SK-N-MC (cell line): ENCODE measurements around the gene UBXN4.

ENCODE experiments used
- DNase-seq: peaks from one replicate; pipeline ENCODE4 v3.0.0-alpha.2; 2011; ENCODE audit warnings: low read depth, low spot score
- H3K27ac ChIP-seq: fragments of 200-600 bp; sonication (generic); 2 replicates; pipeline ENCODE4 v1.5.1; 2016; ENCODE audit warnings: mixed run types
- H3K36me3 ChIP-seq: fragments of 200-600 bp; sonication (generic); 2 replicates; pipeline ENCODE4 v1.6.1; 2017; ENCODE audit warnings: antibody characterized with exemption, low read length, mixed read lengths; ENCODE audit not compliant: insufficient read depth
- H3K4me3 ChIP-seq: fragments of 200-600 bp; sonication (generic); 2 replicates; pipeline ENCODE4 v1.5.1; 2016
- H3K9ac ChIP-seq: fragments of 200-600 bp; sonication (generic); 2 replicates; pipeline ENCODE4 v1.8.0; 2017; ENCODE audit warnings: mixed run types, mixed read lengths; ENCODE audit not compliant: insufficient read length
- H3K9me3 ChIP-seq: fragments of 200-600 bp; sonication (generic); 2 replicates; pipeline ENCODE4 v1.6.1; 2017; ENCODE audit warnings: low read depth, mild to moderate bottlenecking, antibody characterized with exemption, low read length, moderate library complexity, mixed read lengths
- EZH2 ChIP-seq: fragments of 200-600 bp; sonication (generic); IDR thresholded peaks from one replicate; pipeline ENCODE4 v1.6.1; 2017; ENCODE audit warnings: antibody characterized with exemption
- FOXP2 ChIP-seq: optimal IDR thresholded peaks from 2 replicates; pipeline ENCODE3; 2011; ENCODE audit warnings: mild to moderate bottlenecking, moderate library complexity; ENCODE audit not compliant: insufficient read depth; ENCODE audit errors: extremely low read length, control extremely low read depth
- POLR2AphosphoS5 ChIP-seq: IDR thresholded peaks from 2 replicates; pipeline ENCODE4 v1.6.1; 2012; ENCODE audit warnings: mild to moderate bottlenecking, low read depth, low read length, borderline replicate concordance

The UBXN4 gene

DNA sequence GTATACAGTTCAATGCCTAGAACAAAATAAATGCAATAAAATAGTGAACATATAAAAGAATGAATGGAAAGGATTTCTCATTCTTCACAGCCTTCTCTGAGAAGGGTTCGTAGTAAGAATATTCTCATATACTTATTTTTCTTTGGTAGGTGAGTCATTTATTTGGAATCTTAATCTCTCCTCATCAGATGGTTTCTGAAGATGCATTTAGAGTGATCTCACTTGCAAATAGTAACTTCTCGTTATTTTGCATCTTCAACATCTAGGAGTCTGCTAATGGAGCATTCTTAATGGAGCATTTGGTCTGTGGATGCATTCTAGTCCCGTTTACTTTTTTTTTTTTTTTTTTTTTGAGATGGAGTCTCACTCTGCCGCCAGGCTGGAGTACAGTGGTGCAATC is 3.9 kb downstream of the UBXN4 start:
- H3K9ac ChIP-seq = no peak overlapping the region
- TF ChIP-seq EZH2 (no peak), FOXP2 (no peak), POLR2AphosphoS5 (no peak)
- peaks cover 35% of the 10 kb centered on the region for H3K36me3 ChIP-seq
- H3K27ac ChIP-seq = no peak overlapping the region
- no peak overlapping the region for H3K4me3 ChIP-seq
- H3K9me3 ChIP-seq = no peaks in the 10 kb centered on the region
- DNase-seq = no peak

GRCh38 chr2:135755573-135755972 is 13.9 kb downstream of the UBXN4 start:
- Histone ChIP-seq H3K27ac (no peak overlapping the region), H3K9ac (no peak overlapping the region), H3K9me3 (peaks cover 18% of the 10 kb centered on the region; the same call in 1 of the 2 replicates), H3K36me3 (peaks cover 80% of the 10 kb centered on the region), H3K4me3 (no peak overlapping the region)
- no peak for TF ChIP-seq POLR2AphosphoS5
- no peak for TF ChIP-seq EZH2
- no peak for TF ChIP-seq FOXP2
- no peak for DNase-seq

- TF ChIP-seq EZH2 (no peak), FOXP2 (no peak), POLR2AphosphoS5 (no peak)
- DNase-seq = no peak
- H3K9ac ChIP-seq = no peak overlapping the region
- peaks cover 18% of the 10 kb centered on the region; the same call in 1 of the 2 replicates for H3K9me3 ChIP-seq
- peaks cover 83% of the 10 kb centered on the region for H3K36me3 ChIP-seq
- no peak overlapping the region for H3K27ac ChIP-seq
- H3K4me3 ChIP-seq = no peak overlapping the region
Observed at GRCh38 chr2:135756692-135757091, 15.0 kb downstream of the UBXN4 start.

DNA sequence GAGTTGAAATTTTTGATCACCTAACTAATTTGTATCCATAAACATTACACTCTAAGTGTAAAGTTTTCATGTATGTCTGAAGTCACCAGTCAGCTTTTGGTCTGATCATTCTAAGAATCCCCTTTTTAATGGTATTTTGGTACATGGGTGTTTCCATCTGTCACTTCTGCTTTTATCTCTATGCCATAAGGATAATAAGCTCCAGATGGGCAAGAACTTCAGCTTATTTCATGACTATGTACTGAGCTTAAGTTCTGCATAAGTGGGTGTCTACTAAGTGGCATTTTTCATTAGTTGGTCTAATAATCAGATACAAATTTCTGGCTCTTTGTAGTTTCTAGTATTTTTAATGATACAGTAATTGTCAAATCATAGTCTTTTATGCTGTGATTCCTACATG is 20.4 kb downstream of the UBXN4 start:
- Histone ChIP-seq H3K27ac (no peak overlapping the region), H3K36me3 (peaks cover 80% of the 10 kb centered on the region), H3K4me3 (no peak overlapping the region), H3K9me3 (peaks cover 3% of the 10 kb centered on the region; the same call in 1 of the 2 replicates), H3K9ac (no peak overlapping the region)
- DNase-seq = no peak
- TF ChIP-seq EZH2 (no peak), FOXP2 (no peak), POLR2AphosphoS5 (no peak)

GRCh38 chr2:135762530-135762929 is 20.9 kb downstream of the UBXN4 start:
- no peak overlapping the region for H3K4me3 ChIP-seq
- no peak overlapping the region for H3K27ac ChIP-seq
- peaks cover 79% of the 10 kb centered on the region for H3K36me3 ChIP-seq
- H3K9me3 ChIP-seq = 0 out of 2 replicates have a peak, but pooled peaks cover under 1% of the 10 kb centered on the region
- no peak overlapping the region for H3K9ac ChIP-seq
- TF ChIP-seq EZH2 (no peak), POLR2AphosphoS5 (no peak), FOXP2 (no peak)
- DNase-seq = no peak

DNA sequence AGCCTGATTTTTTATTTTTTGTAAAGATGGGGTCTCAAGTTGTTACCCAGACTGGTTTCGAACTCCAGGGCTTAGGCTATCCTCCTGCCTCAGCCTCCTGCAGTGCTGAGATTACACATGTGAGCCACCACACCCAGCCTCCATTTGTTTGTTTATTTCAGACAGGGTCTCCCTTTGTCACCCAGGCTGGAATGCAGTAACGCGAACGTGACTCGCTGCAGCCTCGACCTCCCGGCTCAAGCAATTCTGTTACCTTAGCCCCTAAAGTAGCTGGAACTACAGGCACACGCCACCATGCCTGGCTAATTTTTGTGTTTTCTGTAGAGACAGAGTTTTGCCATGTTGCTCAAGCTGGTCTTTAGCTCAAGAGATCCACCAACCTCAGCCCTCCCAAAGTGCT is 27.2 kb downstream of the UBXN4 start:
- Histone ChIP-seq H3K9me3 (no peaks in the 10 kb centered on the region), H3K27ac (no peak overlapping the region), H3K4me3 (no peak overlapping the region), H3K36me3 (peaks cover 87% of the 10 kb centered on the region), H3K9ac (no peak overlapping the region)
- TF ChIP-seq POLR2AphosphoS5 (no peak), FOXP2 (no peak), EZH2 (no peak)
- DNase-seq = no peak

- Histone ChIP-seq H3K4me3 (no peak overlapping the region), H3K36me3 (peaks cover 89% of the 10 kb centered on the region), H3K9me3 (no peaks in the 10 kb centered on the region), H3K9ac (no peak overlapping the region), H3K27ac (no peak overlapping the region)
- TF ChIP-seq FOXP2 (no peak), EZH2 (no peak), POLR2AphosphoS5 (no peak)
- no peak for DNase-seq
Observed at GRCh38 chr2:135773319-135773718, 31.7 kb downstream of the UBXN4 start.

DNA sequence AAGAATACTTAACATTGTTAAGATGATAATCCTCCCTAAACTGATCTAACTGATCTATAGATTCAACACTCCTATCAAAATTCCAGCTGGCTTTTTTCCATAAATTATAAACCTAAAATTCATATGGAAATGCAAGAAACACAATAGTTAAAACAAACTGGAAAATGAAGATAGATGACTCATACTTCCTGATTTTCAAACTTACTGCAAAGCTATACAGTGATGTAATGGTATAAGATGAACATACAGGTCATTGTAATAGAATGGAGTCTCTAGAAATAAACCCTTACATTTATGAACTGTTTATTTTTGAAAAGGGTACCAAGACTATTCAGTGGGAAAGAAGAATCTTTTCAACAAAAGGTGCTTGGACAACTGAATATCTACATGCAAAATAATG is 32.3 kb downstream of the UBXN4 start:
- Histone ChIP-seq H3K36me3 (peaks cover 91% of the 10 kb centered on the region), H3K27ac (no peak overlapping the region)
- TF ChIP-seq EZH2 = no peak
- TF ChIP-seq FOXP2 = no peak
- no peak for TF ChIP-seq POLR2AphosphoS5

DNA sequence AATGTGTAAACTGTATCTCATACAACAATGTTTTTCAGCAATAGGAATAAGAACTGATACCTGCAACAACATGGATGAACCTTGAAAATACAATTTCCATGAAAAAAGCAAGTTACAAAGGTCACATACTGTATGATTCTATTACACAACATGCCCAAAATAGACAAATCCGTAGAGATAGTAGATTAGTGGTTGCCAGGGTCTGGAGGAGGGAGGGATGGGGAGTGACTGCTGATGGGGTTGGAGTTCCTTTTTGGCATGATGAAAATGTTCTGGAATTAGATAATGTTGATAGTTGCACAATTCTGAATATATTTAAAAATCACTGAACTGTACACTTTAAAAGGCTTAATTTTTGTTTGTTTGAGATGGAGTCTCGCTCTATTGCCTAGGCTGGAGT is 33.8 kb downstream of the UBXN4 start:
- no peak for TF ChIP-seq POLR2AphosphoS5
- TF ChIP-seq EZH2 = no peak
- TF ChIP-seq FOXP2 = no peak
- DNase-seq = no peak
- no peak overlapping the region for H3K27ac ChIP-seq
- peaks cover 87% of the 10 kb centered on the region for H3K36me3 ChIP-seq
- H3K9me3 ChIP-seq = no peaks in the 10 kb centered on the region
- H3K4me3 ChIP-seq = no peak overlapping the region
- no peak overlapping the region for H3K9ac ChIP-seq

More for the DNA sequence above, 32.3 kb downstream of the UBXN4 start:
- DNase-seq = no peak
- no peak overlapping the region for H3K9ac ChIP-seq
- no peaks in the 10 kb centered on the region for H3K9me3 ChIP-seq
- H3K4me3 ChIP-seq = no peak overlapping the region
